Daoy (cell line): ENCODE results near the gene USP7. TPM values are rescaled to one million over a fixed set of nuclear protein-coding genes. Genes with fewer than 3 reads are reported as not detected.
"Not testable (repeated sequence)": the region's sequence is repeated elsewhere in the genome, so short reads cannot be mapped to it uniquely, and the experiment has no call there.

ENCODE experiments used
- DNase-seq: peaks from one replicate; pipeline ENCODE4 v3.0.0-alpha.2; 2015; ENCODE audit warnings: low read depth
- total RNA-seq: library from RNA; depleted of rRNA; stranded (reverse); fragments of >200 nt; shearing (Covaris generic); gene quantifications from 2 replicates; pipeline ENCODE4 v1.2.3, GENCODE V29; 2014

The USP7 gene
- total RNA-seq, 1 experiment from 2014 or later = 28.0 TPM

- no peak for DNase-seq
These were observed 82.7 kb downstream of the USP7 start for GRCh38 chr16:8880839-8881510.

GRCh38 chr16:8878523-8878911, 85.2 kb downstream of the USP7 start:
- peak; percentile 42 for DNase-seq

GRCh38 chr16:8877894-8878522, 85.7 kb downstream of the USP7 start:
- no peak for DNase-seq

DNA sequence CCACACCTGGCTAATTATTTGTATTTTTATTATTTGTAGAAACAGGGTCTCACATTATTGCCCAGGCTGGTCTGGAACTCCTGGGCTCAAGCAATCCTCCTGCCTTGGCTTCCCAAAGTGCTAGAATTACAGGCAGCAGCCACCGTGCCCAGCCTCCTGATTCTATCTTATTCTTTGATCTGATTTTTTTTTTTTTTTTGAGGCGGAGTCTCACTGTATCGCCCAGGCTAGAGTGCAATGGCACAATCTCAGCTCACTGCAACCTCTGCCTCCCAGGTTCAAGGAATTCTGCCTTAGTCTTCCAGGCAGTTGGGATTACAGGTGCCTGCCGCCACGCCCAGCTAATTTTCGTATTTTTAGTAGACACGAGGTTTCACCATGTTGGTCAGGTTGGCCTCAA, 88.4 kb downstream of the USP7 start:
- DNase-seq = not testable (repeated sequence)

DNA sequence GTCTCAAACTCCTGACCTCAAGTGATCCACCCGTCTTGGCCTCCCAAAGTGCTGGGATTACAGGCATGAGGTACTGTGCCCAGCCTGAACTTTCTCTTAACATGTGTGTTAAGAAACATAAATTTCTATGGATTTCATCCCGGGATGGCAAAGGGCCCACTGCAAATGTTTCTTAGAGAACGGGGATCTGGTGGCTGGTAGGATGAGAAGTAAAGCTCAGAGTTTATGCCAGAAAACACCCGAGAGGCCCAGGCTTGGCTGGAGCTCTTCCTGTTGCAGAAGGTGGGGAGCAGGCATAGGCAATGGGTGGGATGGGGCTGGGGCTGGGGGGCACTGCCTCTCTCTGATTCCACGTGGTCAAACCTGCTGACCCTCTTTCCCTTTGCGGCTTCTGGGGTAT, 89.3 kb downstream of the USP7 start:
- no peak for DNase-seq

GRCh38 chr16:8873866-8874195, 89.9 kb downstream of the USP7 start:
- DNase-seq = not testable (repeated sequence)

- DNase-seq = no peak
These were observed 90.5 kb downstream of the USP7 start for GRCh38 chr16:8872967-8873865.

- no peak for DNase-seq
These were observed 91.6 kb downstream of the USP7 start for GRCh38 chr16:8872071-8872470.

DNA sequence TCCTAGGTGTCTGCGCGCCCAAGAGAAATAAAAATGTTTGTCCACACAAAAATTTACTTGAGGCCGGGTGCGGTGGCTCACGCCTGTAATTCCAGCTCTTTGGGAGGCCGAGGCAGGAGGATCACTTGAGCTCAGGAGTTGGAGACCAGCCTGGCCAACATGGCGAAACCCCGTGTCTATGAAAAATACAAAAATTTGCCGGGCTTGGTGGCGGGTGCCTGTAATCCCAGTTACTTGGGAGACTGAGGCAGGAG, 93.8 kb downstream of the USP7 start:
- not testable (repeated sequence) for DNase-seq

DNA sequence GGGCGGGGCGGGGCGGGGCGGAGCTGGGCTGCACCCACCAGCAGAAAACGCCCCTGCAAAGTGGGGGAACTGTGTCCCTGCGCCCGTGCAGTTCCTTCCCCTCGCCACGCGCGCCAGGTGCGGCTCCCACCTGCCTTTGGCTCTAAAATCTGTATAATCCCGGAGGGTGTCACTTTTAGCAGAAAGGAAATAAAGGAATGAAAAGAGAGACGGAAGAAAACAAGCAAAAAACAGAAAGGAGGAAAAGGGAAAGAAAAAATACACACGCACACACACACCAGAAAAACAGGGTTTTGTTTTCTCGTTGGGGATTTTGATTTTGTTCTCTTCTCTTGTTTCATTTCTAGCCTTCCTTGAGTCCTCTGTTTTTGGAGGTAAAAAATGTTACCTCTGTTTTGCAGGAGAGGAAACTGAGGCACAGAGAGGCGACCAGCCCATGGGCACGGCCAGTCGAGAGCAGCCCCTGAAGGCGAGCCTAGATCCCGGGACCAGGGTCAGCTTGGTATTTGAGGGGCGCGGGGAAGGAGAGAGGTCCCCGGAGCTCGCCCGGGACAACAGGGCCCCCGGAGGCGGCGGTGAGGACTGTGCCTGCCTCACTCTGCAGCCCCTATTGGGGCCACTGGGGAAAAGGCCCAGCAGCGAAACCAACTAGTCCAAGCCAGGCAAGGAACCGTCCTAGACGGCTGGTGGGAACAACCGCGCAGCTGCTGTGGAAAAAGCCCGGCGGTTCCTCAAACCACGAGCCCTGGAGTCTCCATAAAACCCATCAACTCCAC, 94.3 kb downstream of the USP7 start:
- DNase-seq = no peak

- DNase-seq = peak; percentile 91
These were observed 95.1 kb downstream of the USP7 start, which contains the start of gene CARHSP1 for GRCh38 chr16:8868416-8869211. CARHSP1 (minus strand) TSS chr16:8869006; CDS start chr16:8859328, 9,678 bp downstream.

DNA sequence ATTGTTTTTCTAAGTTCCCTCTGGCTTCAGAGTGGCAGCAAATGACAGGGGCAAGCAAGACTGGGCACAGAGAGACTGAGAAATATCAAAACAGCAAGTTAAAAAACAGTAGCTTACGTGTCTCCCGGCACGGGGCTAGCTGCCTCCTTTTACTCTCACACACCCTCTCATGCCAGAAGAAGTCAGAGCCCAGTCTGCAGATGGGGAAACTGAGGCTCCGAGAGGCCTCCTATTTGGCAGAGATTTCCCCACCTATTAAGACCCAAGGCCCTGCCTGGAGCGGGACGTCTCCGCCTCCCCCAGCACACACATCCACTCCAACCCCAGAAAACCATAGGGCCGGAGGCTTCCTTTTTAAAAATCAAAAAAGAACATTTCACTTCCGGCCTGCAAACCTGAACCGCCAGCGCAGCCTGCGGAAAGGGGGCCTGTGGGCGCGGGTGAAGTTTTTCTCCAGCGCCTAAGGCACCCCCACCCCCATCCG, 95.7 kb downstream of the USP7 start:
- DNase-seq = no peak

GRCh38 chr16:8867216-8867931, 96.3 kb downstream of the USP7 start:
- DNase-seq = no peak

DNA sequence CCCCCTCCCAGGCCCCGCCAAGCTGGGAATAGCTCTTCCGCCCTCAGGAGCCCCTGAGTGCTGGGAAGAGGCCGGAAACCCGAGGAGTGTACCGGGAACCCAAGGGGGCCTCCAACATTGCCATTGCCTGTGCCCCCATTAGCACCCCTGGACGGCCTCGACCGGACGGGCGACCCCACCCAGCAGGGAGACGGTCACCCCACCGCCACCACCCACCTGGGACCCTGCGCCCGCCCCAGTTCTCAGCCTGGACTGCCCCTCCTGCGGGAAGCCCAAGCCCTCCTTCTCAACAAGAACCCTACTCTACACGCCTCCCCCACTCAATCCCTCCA, 96.9 kb downstream of the USP7 start:
- no peak for DNase-seq

- DNase-seq = no peak
These were observed 97.4 kb downstream of the USP7 start for GRCh38 chr16:8866118-8866883.

DNA sequence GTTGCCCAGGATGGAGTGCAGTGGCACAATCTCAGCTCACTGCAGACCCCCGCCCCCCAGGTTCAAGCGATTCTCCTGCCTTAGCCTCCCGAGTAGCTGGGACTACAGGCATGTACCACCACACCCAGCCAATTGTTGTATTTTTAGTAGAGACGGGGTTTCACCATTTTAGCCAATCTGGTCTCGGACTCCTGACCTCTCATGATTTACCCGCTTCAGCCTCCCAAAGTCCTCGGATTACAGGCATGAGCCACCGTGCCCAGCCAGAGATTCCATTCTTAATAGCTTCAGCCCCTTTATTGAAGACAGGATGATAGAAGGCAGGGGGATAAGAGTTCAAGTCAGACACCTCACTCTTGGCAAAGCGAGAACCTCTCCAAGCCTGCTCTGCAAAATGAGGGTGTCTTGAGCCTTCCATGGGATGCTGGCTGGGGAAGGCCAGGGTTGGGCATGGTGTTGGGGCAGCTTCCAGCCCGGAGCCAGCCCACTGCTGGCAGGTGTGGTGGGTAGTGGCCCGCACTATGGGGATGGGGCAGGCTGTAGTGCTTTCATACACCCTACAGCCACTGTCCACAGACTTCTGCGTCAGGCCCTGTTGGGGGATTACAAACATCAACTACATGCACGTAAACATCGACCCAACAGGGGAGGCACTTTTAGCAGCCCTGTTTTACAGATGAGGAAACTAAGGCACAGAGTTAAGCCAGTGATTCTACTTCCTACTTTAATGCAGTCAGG, 98.4 kb downstream of the USP7 start:
- no peak for DNase-seq

- DNase-seq = no peak
These were observed 99.1 kb downstream of the USP7 start for GRCh38 chr16:8864480-8865110.

DNA sequence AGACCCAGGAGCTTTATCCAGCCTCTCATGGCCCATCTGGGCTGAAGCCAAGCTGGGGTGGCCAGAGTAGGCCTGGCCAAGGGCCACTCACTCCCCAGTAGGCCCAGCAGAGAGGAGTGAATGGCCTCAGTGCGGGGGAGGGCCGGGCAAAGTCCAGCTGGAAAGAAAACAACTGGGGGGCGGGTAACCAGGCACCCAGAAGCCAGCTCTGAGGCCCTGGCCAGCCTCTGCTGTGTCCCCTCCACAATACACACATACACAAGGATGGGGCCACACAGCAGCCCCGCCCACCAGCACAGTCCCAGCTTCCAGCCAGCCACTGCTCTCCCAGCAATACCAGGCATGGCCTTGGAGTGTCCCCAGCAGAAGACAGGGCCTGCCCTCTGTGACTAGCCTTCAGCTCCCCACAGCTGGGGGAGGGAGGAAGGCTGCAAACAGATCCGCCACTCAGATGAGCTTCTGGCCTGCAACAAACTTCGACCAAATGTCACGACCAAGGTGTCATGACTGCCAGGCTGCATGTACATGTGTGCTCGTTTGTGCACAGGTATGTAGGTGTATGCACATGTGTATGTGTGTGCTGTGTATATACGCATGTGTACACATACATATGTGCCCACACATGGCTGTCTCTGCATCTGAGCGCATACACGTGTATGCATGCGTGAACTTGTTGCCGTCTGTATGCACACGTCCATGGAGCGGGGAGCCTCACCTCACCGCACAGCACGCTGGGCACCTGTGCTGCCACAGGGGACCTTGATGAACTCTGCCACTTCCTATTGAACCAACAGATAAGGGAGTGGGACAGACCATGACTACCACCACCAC, 99.9 kb downstream of the USP7 start:
- peak; percentile 42 for DNase-seq
